ENCODE data around the gene IAH1. TPM values are rescaled to one million over a fixed set of nuclear protein-coding genes. Genes with fewer than 3 reads are reported as not detected.
"Not testable (repeated sequence)": the region's sequence is repeated elsewhere in the genome, so short reads cannot be mapped to it uniquely, and the experiment has no call there.

The IAH1 gene
- total RNA-seq, 1 donor from 2014 or later = 57.9 TPM

DNA sequence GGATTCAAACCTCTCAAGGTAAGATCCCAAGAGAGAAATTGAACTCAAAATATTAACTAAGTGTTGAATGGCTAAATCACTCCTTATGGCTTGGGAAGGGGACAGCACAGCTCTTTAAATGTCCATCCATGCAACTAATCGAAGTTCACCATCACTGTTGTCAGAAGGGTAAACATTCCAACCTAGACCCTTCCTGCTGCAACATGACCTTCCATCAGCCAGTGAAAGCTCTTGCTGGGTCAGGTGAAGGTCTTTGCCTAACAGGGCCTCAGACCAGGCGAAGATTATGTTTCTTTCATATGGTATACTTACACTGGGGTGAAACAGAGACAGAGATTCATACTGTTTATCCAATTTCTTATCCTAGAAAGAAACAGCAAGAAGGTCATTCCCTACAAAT, 16.4 kb downstream of the IAH1 start:
- no peaks in the 10 kb centered on the region for H3K4me1 ChIP-seq (ENCODE audit: control insufficient read depth in 3 of 3, insufficient read depth in 3 of 3, low read length in 3 of 3)
- no peak overlapping the region for H3K4me3 ChIP-seq (ENCODE audit: low read length in 3 of 3)
- peaks cover 70 to 85% (median 84%) of the 10 kb centered on the region in 3 donors for H3K36me3 ChIP-seq (ENCODE audit: control insufficient read depth in 3 of 3, insufficient read depth in 3 of 3, low read length in 3 of 3)
- H3K9ac ChIP-seq (ENCODE audit: low read depth in 1 of 3, low read length in 3 of 3) = no peak overlapping the region
- no peaks in the 10 kb centered on the region for H3K9me3 ChIP-seq (ENCODE audit: control insufficient read depth in 3 of 3, low read length in 3 of 3)
- no peak overlapping the region for H3K27ac ChIP-seq (ENCODE audit: low read depth, low read length)
- H3K27me3 ChIP-seq (ENCODE audit: control insufficient read depth in 3 of 3, insufficient read depth in 3 of 3, low read length in 3 of 3) = no peaks in the 10 kb centered on the region

DNA sequence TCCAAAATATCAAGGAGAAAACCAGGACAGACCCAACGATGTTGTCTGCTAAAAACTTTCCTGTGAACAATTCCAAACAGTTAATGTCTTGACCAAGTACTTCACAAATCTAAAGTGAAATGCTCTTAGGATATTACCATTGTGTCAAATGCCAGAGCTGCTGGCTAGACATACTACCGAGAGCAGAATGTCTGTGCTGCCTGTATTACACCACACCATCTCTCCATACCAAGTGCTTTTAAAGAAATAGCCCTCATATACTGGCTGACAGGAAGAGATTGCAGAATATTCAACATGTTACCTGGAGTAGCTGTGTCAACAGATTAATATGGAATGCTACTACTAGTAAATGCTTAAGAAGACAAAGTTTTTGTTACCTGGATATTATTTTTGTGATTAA, 18.6 kb downstream of the IAH1 start:
- H3K4me1 ChIP-seq (ENCODE audit: control insufficient read depth in 3 of 3, insufficient read depth in 3 of 3, low read length in 3 of 3) = no peaks in the 10 kb centered on the region
- no peak overlapping the region for H3K9ac ChIP-seq (ENCODE audit: low read depth in 1 of 3, low read length in 3 of 3)
- peaks cover 61 to 78% (median 78%) of the 10 kb centered on the region in 3 donors for H3K36me3 ChIP-seq (ENCODE audit: control insufficient read depth in 3 of 3, insufficient read depth in 3 of 3, low read length in 3 of 3)
- H3K4me3 ChIP-seq (ENCODE audit: low read length in 3 of 3) = no peak overlapping the region
- H3K27me3 ChIP-seq (ENCODE audit: control insufficient read depth in 3 of 3, insufficient read depth in 3 of 3, low read length in 3 of 3) = no peaks in the 10 kb centered on the region
- H3K27ac ChIP-seq (ENCODE audit: low read depth, low read length) = no peak overlapping the region
- H3K9me3 ChIP-seq (ENCODE audit: control insufficient read depth in 3 of 3, low read length in 3 of 3) = no peaks in the 10 kb centered on the region

DNA sequence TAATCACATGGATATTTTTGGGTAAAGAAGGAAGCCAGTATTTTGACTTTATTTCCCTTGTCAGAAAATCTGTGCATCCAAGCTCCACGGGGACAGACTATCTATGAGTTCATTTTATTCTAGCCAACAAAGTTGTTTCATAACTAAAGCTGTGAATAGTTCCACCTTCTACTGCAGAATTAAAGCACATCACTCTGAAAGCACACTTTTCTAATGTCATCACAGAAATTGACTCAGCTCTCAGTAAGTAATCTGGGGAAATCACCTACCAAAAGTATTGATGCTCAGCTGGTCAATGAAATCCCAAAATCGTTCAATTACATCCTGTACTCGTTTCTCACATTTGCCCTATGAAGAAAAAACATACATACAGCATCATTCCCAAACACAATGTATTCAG, 19.1 kb downstream of the IAH1 start:
- peaks cover 58 to 76% (median 73%) of the 10 kb centered on the region in 3 donors for H3K36me3 ChIP-seq (ENCODE audit: control insufficient read depth in 3 of 3, insufficient read depth in 3 of 3, low read length in 3 of 3)
- H3K4me3 ChIP-seq (ENCODE audit: low read length in 3 of 3) = no peak overlapping the region

DNA sequence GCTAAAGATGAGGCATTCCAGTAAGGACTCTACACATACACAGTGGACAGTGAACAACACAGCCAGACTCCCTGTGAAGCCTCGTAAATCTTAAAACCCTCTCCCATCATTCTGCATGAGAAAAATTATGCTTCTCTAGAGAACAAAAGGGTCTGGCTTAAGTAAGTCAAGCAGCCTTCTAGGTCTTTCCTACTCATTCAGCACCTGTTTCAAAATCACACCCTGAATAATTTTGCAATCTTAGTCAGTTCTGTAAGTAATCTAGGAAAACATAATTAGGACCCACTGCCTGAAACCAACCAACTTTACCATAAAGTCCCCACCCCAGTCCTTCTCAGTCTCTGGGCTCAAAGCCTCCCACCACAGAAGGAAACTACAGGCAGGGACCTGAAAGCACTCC, 19.7 kb downstream of the IAH1 start:
- no peak overlapping the region for H3K4me3 ChIP-seq (ENCODE audit: low read length in 3 of 3)
- H3K36me3 ChIP-seq (ENCODE audit: control insufficient read depth in 3 of 3, insufficient read depth in 3 of 3, low read length in 3 of 3) = peaks cover 58 to 73% (median 71%) of the 10 kb centered on the region in 3 donors
- H3K27ac ChIP-seq (ENCODE audit: low read depth, low read length) = no peak overlapping the region
- no peaks in the 10 kb centered on the region for H3K4me1 ChIP-seq (ENCODE audit: control insufficient read depth in 3 of 3, insufficient read depth in 3 of 3, low read length in 3 of 3)
- no peak overlapping the region for H3K9ac ChIP-seq (ENCODE audit: low read depth in 1 of 3, low read length in 3 of 3)
- no peaks in the 10 kb centered on the region for H3K9me3 ChIP-seq (ENCODE audit: control insufficient read depth in 3 of 3, low read length in 3 of 3)
- H3K27me3 ChIP-seq (ENCODE audit: control insufficient read depth in 3 of 3, insufficient read depth in 3 of 3, low read length in 3 of 3) = no peaks in the 10 kb centered on the region

More for the DNA sequence above, 19.1 kb downstream of the IAH1 start:
- Histone ChIP-seq H3K4me1 (ENCODE audit: control insufficient read depth in 3 of 3, insufficient read depth in 3 of 3, low read length in 3 of 3) (no peaks in the 10 kb centered on the region), H3K27ac (ENCODE audit: low read depth, low read length) (no peak overlapping the region), H3K27me3 (ENCODE audit: control insufficient read depth in 3 of 3, insufficient read depth in 3 of 3, low read length in 3 of 3) (no peaks in the 10 kb centered on the region), H3K9me3 (ENCODE audit: control insufficient read depth in 3 of 3, low read length in 3 of 3) (no peaks in the 10 kb centered on the region), H3K9ac (ENCODE audit: low read depth in 1 of 3, low read length in 3 of 3) (no peak overlapping the region)

DNA sequence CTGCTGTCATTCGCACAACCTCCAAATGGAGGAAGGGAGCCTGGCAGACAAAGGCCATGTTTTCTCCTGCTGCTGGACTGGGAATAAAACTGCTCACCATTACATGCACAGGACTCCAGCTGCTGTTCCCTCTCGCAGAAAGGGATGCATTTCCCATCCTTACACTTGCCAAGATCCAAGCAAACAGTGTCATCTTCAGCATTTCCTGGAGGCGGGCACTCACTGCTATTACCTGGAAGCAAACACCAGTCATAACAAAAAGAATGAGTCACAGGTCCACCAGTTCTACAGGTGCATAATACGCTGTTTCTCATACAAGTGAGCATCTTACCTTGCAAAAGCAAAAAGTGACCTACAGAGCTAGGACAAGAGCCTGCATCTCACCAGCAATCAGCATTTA, 22.7 kb downstream of the IAH1 start:
- no peaks in the 10 kb centered on the region for H3K27me3 ChIP-seq (ENCODE audit: control insufficient read depth in 3 of 3, insufficient read depth in 3 of 3, low read length in 3 of 3)
- H3K9me3 ChIP-seq (ENCODE audit: control insufficient read depth in 3 of 3, low read length in 3 of 3) = no peaks in the 10 kb centered on the region
- H3K27ac ChIP-seq (ENCODE audit: low read depth, low read length) = no peak overlapping the region
- H3K4me1 ChIP-seq (ENCODE audit: control insufficient read depth in 3 of 3, insufficient read depth in 3 of 3, low read length in 3 of 3) = no peaks in the 10 kb centered on the region
- H3K4me3 ChIP-seq (ENCODE audit: low read length in 3 of 3) = no peak overlapping the region
- peaks cover 42 to 54% (median 53%) of the 10 kb centered on the region in 3 donors for H3K36me3 ChIP-seq (ENCODE audit: control insufficient read depth in 3 of 3, insufficient read depth in 3 of 3, low read length in 3 of 3)
- H3K9ac ChIP-seq (ENCODE audit: low read depth in 1 of 3, low read length in 3 of 3) = no peak overlapping the region

DNA sequence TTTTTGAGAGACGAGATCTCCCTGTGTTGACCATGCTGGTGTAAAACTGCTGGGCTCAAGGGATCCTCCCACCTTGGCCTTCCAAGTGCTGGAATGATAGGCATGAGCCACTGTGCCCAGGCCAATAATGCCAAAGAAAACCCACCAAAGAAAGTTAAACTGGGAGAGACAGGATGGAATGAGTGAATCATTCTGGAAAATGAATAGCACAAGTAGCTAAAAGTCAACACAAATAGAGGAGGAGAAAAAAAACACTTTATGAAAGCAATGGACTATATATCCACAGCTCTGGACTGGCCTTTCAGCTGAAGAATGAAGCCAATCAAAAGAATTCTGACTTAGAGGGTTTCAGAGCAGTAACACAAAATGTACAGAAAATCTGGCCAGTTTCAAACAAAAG, 23.9 kb downstream of the IAH1 start:
- Histone ChIP-seq H3K4me1 (ENCODE audit: control insufficient read depth in 3 of 3, insufficient read depth in 3 of 3, low read length in 3 of 3) (no peaks in the 10 kb centered on the region), H3K4me3 (ENCODE audit: low read length in 3 of 3) (no peak overlapping the region), H3K36me3 (ENCODE audit: control insufficient read depth in 3 of 3, insufficient read depth in 3 of 3, low read length in 3 of 3) (peaks cover 38 to 49% (median 49%) of the 10 kb centered on the region in 3 donors), H3K9me3 (ENCODE audit: control insufficient read depth in 3 of 3, low read length in 3 of 3) (no peaks in the 10 kb centered on the region), H3K27ac (ENCODE audit: low read depth, low read length) (no peak overlapping the region), H3K9ac (ENCODE audit: low read depth in 1 of 3, low read length in 3 of 3) (no peak overlapping the region), H3K27me3 (ENCODE audit: control insufficient read depth in 3 of 3, insufficient read depth in 3 of 3, low read length in 3 of 3) (no peaks in the 10 kb centered on the region)

DNA sequence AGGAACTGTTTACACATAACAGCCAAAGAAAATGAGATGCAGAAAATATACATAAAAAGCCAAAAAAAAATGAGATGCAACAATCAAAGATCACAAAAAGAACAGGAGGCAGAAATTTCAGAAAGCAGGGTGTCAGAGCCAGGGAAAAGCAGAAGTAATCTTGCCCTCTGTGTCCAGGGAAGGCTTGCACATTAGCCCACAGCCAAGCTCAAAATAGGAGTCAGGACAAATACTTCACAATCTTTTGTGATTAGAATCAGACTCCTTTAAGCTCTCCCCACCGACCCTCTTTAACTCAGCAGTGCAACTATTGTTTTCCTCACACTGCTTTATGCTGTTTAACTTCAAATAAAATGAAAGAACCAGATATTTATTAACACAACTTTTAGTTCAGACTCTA, 34.6 kb downstream of the IAH1 start:
- peaks cover 3 to 29% (median 16%) of the 10 kb centered on the region in 3 donors for H3K36me3 ChIP-seq (ENCODE audit: control insufficient read depth in 3 of 3, insufficient read depth in 3 of 3, low read length in 3 of 3)

DNA sequence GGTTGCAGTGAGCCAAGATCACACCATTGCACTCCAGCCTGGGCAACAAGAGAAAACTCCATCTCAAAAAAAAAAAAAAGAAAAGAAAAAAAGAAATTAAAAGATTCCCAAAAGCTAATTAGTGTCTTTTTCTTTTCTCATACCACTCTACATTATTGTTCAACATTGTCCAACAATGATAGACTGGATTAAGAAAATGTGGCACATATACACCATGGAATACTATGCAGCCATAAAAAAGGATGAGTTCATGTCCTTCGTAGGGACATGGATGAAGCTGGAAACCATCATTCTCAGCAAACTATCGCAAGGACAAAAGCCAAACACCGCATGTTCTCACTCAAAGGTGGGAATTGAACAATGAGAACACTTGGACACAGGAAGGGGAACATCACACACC, 39.6 kb downstream of the IAH1 start:
- H3K36me3 ChIP-seq (ENCODE audit: control insufficient read depth in 3 of 3, insufficient read depth in 3 of 3, low read length in 3 of 3) = peaks cover 6 to 26% (median 21%) of the 10 kb centered on the region in 3 donors
- not testable (repeated sequence) for H3K9me3 ChIP-seq (ENCODE audit: control insufficient read depth in 3 of 3, low read length in 3 of 3); H3K4me3 ChIP-seq (ENCODE audit: low read length in 3 of 3); H3K27ac ChIP-seq (ENCODE audit: low read depth, low read length); H3K9ac ChIP-seq (ENCODE audit: low read depth in 1 of 3, low read length in 3 of 3); H3K4me1 ChIP-seq (ENCODE audit: control insufficient read depth in 3 of 3, insufficient read depth in 3 of 3, low read length in 3 of 3); H3K27me3 ChIP-seq (ENCODE audit: control insufficient read depth in 3 of 3, insufficient read depth in 3 of 3, low read length in 3 of 3)

More for the DNA sequence above, 34.6 kb downstream of the IAH1 start:
- H3K9ac ChIP-seq (ENCODE audit: low read depth in 1 of 3, low read length in 3 of 3) = peak overlapping the region in 1 of 3 donors; percentile 9
- H3K27me3 ChIP-seq (ENCODE audit: control insufficient read depth in 3 of 3, insufficient read depth in 3 of 3, low read length in 3 of 3) = no peaks in the 10 kb centered on the region
- H3K27ac ChIP-seq (ENCODE audit: low read depth, low read length) = no peak overlapping the region
- H3K9me3 ChIP-seq (ENCODE audit: control insufficient read depth in 3 of 3, low read length in 3 of 3) = no peaks in the 10 kb centered on the region
- H3K4me3 ChIP-seq (ENCODE audit: low read length in 3 of 3) = no peak overlapping the region
- H3K4me1 ChIP-seq (ENCODE audit: control insufficient read depth in 3 of 3, insufficient read depth in 3 of 3, low read length in 3 of 3) = no peaks in the 10 kb centered on the region

DNA sequence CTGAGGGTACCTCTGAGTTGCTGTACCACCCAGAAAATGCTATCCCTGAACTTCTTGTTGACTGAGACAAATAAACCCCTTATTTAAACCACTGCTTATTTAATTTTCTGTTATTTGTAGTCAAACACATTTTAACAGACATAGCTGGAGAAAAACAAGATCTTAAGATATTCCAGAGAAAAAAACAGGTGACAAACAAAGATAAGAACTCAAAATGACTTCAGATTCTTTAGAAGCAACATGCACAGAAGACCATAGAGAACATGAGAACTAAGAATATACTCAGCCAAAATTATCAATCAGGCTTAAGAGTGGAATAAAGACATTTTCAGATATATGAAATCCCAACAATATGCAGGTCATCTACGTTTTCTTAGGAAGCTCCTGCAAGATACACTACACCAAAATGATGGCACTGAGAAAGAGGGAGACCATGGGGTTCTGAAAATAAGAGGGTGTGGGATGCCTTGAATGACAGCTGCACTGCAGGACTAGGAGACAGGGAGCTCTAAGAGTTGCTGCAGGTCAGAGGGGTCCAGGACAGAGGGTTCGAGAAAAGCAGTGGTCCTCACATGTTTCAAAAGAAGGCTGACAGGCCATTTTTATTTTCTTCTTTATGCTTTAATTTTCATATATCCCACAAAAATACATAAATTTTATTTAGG, 42.9 kb downstream of the IAH1 start:
- H3K27ac ChIP-seq (ENCODE audit: low read depth, low read length) = no peak overlapping the region
- no peaks in the 10 kb centered on the region for H3K4me1 ChIP-seq (ENCODE audit: control insufficient read depth in 3 of 3, insufficient read depth in 3 of 3, low read length in 3 of 3)
- H3K36me3 ChIP-seq (ENCODE audit: control insufficient read depth in 3 of 3, insufficient read depth in 3 of 3, low read length in 3 of 3) = peaks cover 10 to 41% (median 41%) of the 10 kb centered on the region in 3 donors
- no peaks in the 10 kb centered on the region for H3K9me3 ChIP-seq (ENCODE audit: control insufficient read depth in 3 of 3, low read length in 3 of 3)
- H3K27me3 ChIP-seq (ENCODE audit: control insufficient read depth in 3 of 3, insufficient read depth in 3 of 3, low read length in 3 of 3) = no peaks in the 10 kb centered on the region
- no peak overlapping the region for H3K9ac ChIP-seq (ENCODE audit: low read depth in 1 of 3, low read length in 3 of 3)
- H3K4me3 ChIP-seq (ENCODE audit: low read length in 3 of 3) = no peak overlapping the region

DNA sequence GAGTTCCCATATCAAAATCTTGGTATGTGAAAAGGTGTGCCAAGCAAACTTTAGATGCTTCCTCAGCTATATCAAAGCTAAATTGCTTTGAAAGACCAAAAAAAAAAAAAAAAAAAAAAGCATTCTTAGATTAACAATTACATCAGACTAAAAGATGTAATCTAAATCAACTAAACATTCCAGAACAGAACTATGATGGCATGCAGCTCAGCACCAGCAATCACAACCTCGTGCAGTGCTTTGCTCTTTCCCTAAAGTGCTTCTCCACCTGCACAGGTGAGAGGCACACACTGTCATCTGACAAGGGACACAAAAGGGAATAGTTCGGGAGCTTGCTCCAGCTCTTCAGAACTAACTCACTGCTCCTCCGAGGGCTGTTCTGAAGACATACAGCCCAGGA, 43.8 kb downstream of the IAH1 start:
- Histone ChIP-seq H3K27ac (ENCODE audit: low read depth, low read length) (no peak overlapping the region), H3K36me3 (ENCODE audit: control insufficient read depth in 3 of 3, insufficient read depth in 3 of 3, low read length in 3 of 3) (peaks cover 10 to 41% (median 40%) of the 10 kb centered on the region in 3 donors), H3K27me3 (ENCODE audit: control insufficient read depth in 3 of 3, insufficient read depth in 3 of 3, low read length in 3 of 3) (no peaks in the 10 kb centered on the region), H3K4me1 (ENCODE audit: control insufficient read depth in 3 of 3, insufficient read depth in 3 of 3, low read length in 3 of 3) (no peaks in the 10 kb centered on the region), H3K9me3 (ENCODE audit: control insufficient read depth in 3 of 3, low read length in 3 of 3) (no peaks in the 10 kb centered on the region), H3K4me3 (ENCODE audit: low read length in 3 of 3) (no peak overlapping the region), H3K9ac (ENCODE audit: low read depth in 1 of 3, low read length in 3 of 3) (no peak overlapping the region)

All from skeletal muscle tissue (tissue), 4 donors.